GM19455 (cell line): ENCODE data around the gene KLHDC10.
"Not testable (repeated sequence)": the region's sequence is repeated elsewhere in the genome, so short reads cannot be mapped to it uniquely, and the experiment has no call there.

Source experiments
- ATAC-seq: cut with Tn5 transposase; IDR thresholded peaks from one replicate; pipeline ENCODE4 v1.9.1; 2021; ENCODE audit not compliant: unreplicated experiment

The KLHDC10 gene

DNA sequence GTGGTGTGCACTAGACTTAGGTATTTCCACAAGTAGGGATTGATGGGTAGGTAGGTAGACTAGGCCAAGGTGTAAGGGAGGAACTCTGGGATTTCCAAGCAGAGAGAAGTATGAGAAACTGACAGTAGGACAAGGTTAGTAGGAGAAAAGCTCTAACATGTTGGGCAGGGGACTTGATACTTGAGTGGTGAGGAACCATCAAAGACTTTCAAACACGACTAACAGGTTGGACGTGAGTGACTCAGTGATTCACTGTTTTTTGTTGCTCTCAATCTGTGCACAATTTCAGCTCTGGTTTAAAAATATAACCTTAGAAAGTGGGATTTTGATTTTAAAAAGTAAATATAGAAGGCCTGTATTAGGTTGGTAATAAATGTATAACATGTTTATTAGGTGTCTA is 44.4 kb downstream of the KLHDC10 start:
- ATAC-seq: no peak

DNA sequence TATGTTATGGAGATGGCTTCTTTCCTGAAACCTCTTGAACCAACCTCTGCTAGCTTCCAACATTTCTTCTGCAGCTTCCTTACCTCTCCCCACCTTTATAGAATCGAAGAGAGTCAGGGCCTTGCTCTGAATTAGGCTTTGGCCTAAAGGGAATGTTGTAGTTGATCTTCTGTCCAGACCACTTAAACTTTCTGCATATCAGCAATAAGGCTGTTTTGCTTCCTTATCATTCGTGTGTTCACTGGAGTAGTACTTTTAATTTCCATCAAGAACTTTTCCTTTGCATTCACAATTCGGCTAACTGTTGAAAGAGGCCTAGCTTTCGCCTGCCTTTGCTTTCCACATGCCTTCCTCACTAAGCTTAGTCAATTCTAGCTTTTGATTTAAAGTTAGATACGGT is 48.0 kb downstream of the KLHDC10 start:
- no peak for ATAC-seq

DNA sequence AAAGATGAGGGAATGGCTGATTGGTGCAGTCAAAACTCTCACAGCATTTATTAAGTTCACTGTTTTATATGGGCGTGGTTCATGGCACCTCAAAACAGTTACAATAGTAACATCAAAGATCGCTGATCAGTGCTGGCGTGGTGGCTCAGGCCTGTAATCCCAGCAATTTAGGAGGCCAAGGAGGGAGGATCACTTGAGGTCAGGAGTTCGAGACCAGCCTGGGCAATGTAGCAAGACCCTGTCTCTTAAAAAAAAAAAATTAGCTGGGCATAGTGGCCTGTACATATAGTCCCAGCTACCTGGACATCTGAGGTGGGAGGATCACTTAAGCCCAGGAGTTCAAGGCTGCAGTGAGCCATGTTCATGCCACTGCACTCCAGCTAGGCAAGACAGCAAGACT is 48.5 kb downstream of the KLHDC10 start:
- no peak for ATAC-seq

DNA sequence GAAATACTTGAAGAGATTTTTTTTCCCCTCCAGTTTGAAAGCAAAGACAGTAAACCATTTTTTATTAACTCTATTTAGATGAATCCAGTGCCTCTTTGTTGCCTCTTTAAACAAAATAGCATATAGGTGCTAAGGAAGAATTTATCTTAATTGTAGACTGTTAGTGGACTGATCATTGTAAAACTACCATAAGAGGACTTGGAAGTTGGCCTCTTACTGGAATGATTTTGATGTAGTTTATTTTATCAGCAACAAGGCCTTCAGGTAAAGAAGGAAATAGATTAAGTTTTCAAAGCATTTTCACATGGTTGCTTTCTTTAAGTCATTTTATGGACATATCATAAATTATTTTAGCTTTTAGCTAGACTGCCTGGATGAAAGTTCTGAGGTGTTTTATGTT is 53.2 kb downstream of the KLHDC10 start:
- no peak for ATAC-seq

DNA sequence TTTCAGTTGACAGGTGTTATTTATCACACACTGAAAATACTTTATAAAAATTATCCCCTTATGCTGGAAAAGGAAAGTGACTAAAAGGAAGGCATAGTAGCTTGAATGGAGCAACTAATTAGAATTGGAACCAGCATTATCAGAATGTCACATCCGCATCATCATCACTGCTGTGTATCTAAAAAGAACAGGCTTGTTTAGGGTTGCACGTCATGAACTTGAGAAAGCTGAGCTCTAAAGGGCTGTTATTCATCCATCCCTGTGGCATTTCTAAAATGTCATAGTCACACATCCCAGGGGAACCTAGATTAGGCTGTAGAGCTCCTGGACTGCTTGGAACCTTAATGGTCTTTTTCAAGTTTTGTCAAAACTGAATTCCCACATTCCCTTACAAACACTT is 54.4 kb downstream of the KLHDC10 start:
- no peak for ATAC-seq

DNA sequence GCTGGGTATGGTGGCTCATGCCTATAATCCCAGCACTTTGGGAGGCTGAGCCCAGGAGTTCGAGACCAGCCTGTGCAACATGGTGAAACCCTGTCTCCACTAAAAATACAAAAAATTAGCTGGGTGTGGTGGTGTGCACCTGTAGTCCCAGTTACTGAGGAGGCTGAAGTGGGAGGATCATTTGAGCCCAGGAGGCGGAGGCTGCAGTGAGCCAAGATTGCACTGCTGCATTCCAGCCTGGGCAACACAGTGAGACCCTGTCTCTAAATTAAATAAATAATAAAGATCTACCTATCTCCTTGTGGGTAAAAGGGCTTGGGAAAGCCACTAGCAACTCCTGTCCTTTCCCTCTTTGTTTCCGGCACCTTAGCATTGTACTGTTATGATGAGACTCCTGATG is 56.5 kb downstream of the KLHDC10 start:
- not testable (repeated sequence) for ATAC-seq

DNA sequence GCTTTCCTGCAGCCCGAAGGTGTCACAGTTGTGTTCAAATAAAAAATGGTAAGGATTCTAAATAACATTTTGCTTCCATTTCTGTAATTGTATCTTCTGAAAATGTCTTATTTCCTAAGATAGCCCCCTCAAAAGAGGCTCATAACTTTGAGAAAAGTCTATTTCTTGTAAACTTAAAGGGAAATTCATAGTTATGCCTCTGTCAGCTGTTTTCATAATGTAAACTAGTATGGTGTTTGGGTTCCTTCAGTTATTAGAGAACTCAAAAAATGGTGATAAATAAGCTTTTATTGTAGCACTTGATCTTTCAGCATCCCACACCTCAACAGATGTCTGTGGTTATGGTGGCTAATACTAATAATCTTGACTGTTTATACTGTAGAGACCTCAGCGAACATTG is 57.1 kb downstream of the KLHDC10 start:
- no peak for ATAC-seq

DNA sequence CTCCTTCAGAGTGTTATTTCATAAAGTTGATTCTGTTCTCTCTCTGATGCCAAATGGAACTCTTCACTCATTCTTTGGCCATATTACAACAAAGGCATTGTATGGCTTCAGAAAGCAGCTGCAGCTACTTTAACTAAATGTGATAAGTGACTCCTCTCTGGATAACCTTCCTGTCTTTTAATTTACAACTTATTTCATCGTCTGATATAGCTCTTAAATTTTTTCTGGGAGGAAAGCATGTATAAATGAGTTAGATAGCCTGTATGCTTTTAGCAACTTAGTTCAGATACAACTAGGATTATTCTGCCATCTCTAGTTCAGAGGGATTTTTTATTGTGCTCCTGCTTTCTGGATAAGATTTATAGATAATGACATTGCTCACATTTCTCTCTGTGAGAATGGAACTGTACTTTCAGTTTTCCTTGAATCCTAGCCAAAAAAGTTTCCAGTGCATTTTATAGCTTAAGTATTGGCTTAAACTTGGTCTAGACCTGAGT is 57.5 kb downstream of the KLHDC10 start:
- no peak for ATAC-seq

DNA sequence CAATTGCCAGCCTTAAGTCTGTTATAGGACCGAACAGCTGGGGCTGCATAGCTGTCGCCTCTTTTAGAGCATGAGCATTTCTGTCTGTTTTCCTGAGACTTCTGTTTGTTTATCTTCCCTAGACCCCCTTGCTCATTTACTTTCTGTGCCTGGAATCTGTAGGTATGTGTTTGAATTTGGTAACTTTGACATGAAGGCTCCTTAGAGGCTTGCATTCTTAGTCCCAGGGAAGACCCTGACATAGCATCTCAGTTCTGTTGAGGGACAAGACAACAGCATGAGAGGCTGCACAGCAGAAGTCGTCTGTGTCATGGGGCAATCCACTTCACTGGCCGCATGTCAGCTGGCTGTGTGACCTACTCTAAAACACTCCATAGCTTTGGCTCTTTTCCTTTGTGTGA is 58.7 kb downstream of the KLHDC10 start:
- no peak for ATAC-seq

DNA sequence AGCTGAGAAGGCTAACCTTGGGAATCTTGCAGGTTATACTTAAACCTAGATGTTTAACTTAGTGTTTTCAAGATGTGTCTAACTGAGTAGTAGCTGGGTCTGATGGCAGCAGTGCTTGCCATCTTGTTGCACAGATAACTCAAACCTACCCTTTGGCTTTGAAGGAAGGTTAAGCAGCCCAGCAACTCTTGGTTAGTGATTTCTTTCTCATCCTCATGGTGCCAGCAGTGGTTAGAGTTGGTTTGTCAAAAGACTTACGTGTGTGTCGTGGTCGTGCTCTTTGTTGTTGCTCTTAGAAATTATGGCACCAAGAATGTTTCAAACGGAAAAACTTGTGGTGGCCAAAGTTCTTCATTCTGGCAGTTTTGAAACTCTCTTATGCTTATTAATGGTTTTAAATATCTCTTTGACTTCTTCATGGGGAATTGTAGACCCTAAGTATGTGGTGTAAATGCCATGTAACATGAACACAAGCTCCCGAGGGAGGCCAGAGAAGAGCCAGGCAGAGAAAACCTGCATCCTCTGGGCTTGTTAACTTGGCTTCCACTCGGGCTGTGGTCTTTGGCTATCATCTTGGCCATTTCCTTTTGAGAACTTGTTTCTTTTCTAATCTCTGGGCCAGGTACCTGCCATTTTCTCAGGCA is 61.0 kb downstream of the KLHDC10 start:
- ATAC-seq: no peak

DNA sequence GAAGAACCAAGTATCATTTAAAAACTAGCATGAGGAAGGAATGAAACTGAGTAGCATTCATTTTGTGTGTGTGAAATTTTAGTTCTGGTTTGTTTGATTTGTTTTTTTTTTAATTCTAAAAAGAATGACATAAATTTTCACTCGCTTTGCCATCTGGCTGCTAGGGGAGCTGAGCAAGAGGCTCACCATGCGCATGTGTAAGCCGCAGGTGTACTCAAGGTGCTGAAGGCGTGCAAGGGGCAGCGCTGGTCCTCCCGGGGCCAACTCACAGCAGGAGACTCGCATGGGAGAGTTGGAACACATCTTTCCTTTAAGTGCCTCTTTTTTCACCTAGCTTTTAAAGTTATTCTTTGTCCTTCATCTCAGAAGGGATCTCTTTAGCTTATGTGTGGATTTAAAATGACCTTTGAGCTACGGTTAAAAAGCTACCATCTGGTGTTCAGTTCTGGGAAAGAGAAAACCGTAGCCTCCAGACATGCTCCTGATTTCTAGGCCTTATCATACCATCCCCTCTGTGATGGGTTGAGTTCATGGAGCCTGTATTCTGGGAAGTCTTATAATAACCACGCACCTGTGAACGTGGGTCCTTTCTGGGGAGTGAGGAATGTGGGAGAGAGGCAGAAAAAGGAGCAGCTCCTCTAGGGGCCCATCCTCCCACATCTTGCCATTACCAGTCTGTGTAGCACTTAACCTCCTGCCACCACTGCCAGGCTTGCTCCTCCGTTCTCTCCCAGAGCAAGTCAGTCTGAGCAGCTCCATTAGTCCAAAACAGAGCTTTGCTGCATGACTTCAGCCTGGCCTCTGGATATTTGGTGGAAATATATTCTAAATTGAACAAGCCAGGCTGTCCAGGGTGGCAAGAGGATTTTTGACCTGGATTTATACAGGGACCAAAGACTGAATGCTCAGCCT is 61.9 kb downstream of the KLHDC10 start:
- ATAC-seq: no peak

DNA sequence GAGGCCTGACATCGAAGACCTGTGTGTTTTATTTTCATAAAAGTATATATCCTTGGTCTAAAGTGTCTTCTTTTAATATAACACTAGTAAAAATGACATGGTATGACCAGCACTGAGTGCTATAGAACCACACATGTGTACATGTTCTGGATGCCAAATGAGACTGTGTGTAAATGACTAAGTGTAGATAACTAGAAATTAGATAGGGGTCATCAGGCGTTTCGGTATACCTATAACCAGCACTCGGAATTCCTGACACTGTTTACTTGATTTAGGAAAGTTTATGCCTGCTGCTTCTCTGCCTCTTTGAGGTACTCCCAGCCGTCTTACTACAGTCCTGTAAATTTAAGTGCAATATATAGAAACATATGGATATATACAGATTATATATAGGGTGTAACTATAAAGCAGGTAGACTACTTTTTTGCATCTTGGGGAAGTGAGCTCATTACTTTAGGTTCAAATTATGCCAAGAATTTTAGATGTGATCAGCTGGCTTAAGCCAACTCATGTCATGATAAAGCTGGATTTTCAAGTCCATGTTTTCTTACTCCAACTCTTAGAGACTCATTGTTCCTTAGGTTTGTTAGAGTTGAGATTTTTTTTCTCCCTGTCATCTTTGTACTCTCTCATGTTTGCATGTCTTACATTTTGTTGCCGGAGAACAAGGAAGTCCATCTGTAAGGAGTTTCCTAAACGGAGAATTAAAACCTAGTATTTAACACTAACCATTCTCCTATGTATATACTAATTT is 62.9 kb downstream of the KLHDC10 start:
- ATAC-seq: no peak

DNA sequence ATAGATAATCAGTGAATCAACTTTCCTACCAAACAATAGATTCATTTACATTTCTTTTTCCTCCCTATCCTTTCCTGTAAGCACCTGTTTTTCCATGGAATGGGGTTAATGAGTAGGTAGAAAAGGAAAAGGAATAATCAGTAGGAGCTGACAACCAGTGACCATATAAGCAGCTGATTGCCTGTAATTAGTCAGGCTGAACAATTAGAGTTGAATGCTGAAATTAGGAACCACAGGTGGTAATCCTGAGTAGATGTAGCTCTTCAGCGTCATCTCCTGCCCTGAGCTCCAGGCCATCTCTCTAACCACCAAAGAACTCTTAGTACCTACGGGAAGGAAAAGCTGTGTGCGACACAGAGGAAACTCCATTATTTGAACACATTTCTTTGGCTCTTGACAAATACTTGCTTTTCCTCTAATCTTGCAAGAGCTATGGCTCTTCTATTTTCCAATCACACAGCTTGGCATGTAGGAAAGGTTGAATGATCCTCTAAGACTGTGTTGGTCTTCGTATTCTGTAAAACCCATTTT is 63.8 kb downstream of the KLHDC10 start:
- no peak for ATAC-seq

DNA sequence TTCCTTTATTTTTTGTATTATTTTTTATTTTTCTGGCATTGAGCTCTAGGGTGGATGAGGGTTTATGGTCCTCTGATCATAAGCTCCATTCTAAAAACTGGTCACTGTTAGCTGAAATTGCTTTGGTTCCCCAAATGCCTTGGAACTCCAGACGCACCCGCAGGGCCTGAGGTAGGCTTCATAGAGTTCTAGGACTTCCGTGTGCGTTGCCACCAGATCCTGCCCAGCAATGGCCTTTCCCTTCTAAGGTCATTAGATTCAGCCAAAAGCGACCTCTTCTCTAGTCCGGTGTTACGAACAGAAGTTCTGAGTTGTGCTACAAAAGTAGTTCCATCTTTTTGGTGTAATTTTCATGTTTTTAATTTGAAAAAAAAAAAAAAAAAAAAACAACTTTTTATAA is 64.4 kb downstream of the KLHDC10 start:
- no peak for ATAC-seq

DNA sequence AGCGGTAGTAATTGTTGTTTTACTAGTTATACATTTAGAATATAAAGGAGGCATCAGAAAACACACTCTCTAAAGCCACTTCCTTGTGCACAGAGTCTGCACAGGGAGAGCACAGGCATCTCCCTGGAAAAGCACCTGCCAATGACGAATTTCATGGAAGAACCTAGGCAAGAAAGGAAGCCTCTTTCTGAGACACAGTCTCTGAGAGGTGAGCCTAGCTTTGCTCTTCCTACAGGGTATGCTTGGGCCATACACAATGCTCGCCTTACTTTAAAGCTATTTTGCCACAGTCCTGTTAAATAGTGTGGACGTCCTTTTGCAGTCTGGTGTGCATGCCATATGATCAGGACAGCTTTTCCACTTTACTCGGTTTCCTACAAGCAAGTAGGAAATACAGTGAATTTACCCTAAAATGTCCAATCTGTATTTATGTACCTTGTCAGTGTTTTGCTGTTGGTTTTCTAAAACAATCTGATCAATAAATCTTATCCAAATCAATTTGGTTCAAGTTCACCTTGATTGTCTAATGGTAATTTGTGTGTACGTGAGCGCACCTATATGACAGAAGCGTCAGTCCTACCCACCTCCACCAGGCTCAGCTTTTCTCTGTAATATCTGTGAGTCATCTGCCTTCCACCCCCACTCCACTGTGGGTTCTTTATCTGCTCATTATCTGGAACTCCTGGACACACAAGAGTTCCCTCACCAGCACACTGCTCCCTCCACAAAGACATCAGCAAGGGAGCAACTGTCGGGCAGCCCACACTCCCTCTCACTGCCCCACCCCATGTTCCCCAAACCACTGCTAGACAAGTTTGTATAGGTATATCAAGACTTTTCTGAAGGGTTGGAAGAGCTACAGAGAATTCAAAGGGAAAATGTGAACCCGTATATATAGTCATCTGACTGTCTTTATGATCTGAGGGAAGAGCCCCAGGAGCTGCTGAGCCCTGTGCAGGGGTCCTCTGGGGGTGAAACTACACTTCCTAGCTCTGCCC is 65.2 kb downstream of the KLHDC10 start:
- ATAC-seq: no peak

DNA sequence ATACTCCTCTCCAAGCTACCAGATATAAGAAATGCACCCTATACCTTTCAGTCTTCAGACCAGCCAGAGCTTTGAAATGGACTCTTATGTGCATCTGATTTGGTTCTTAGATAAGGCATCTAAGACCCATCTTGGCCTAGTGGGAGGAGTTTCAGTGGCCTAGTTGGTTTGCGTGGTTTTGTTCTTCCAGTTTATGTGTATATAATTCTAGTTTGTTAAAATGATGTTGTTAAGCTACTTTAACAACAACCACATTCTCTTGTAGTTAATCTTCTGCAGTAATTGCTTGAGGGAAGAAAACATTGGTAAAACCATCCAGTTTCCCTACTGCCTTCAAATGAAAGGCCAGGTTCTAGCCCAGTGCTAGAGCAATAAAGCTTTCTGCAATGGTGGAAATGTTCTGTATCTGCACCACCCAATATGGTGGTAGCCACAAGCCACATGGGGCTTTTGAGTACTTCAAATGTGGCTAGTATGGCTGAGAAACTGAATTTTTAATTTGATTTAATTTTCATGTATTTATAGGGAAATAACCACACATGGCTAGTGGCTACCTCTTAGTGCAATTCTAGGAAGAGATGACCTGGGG is 66.3 kb downstream of the KLHDC10 start:
- no peak for ATAC-seq

DNA sequence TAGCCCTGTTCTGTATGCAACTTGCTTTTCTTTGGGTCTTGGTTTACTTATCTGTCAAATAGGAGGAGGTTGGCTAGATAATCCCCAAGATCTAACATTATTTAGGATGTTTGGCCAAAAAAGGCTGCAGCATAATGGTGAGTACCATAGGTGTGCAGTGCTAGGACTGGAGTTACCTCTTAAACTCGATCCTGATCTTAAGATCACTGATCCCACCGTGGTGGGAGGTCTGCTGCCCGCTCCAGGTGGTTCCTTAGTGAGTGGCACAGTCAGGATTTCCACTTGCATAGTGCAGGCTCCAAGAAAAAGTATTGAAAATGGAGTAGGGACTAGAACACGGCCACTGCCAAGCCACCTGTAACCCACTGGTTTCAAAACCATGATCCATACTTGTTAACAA is 66.9 kb downstream of the KLHDC10 start:
- ATAC-seq: no peak

DNA sequence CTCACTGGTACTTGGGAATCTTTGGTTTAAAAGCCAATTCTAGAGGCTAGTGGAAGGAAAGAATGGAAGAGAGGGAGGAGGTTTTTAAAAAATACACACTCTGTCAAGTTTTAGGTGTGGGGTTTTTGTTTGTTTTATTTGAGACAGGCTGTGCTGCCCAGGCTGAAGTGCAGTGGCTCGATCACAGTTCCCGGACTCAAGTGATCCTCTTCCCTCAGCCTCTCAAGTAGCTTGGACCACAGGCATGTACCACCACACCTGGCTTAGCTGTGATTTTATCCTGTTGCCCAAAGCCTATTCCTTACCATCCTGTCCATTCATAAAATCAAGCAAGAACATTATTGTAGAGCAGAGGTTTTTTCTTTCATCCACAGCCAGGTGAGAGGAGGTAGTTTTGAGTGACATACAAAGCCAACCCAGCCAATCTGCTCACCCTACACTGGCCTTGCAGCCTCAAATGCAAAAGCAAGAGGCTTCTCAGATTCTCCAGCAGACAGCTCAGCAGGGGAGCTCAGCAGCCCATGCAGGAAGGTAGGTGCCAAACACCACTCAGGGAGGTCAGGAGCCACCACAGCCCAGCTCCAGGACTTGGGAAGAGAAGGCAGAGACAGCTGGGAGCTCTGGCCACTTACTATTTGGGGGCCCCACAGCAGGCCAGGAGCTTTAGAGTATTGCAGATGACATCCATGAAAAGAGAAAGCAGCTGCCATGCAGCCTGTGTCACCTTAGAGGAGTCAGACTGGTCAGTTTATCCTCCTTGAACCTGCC is 69.0 kb downstream of the KLHDC10 start:
- no peak for ATAC-seq

DNA sequence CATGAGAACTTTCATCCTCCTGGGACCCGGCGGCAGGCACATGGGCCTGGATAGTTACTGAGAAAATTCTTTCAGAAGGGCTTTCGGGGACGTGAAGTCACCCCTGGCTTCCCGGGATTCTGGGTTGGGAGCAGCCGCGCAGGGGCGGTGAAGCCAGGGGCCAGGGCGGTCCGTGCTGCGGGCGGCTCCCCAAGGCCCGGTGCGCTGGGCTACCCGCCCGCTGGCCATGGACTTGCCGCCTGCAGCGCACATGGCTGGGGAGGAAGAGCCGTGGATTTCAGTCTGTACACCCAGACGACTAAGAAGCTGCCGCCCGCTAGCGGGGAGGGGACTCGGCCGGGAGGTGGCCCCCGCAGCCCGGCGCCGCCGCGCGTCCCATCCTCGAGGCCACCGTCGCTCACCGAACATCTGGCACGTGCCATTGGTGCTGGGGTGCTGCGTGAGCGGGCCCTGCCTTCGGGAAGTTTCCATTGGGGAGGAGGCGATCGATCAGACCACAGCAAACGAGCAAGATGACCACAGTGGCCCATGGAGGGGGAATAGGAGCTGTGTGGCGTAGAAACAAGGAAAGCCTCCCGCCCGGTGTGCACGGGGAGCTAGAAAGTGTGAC is 70.3 kb downstream of the KLHDC10 start:
- no peak for ATAC-seq
